Retinal pigment epithelial cell (primary cell): ENCODE results near the gene RPRM.
"Not testable (repeated sequence)": the region's sequence is repeated elsewhere in the genome, so short reads cannot be mapped to it uniquely, and the experiment has no call there.

ENCODE experiments used
- DNase-seq: peaks from one replicate; pipeline ENCODE4 v3.0.0-alpha.2; 2010; ENCODE audit warnings: low read depth
- H3K4me3 ChIP-seq: 2 replicates; pipeline ENCODE4 v1.5.1; 2011; ENCODE audit warnings: mild to moderate bottlenecking, low read length, control low read depth, moderate library complexity
- CTCF ChIP-seq: conservative IDR thresholded peaks from 2 replicates; pipeline ENCODE4 v1.5.1; 2011; ENCODE audit warnings: low read depth, low read length, control low read depth, inconsistent platforms

The RPRM gene

GRCh38 chr2:153461453-153461852, 17.1 kb downstream of the RPRM start:
- no peak for DNase-seq
- TF ChIP-seq CTCF, result no peak
- H3K4me3 ChIP-seq, result no peak overlapping the region

GRCh38 chr2:153455861-153456260, 22.7 kb downstream of the RPRM start:
- H3K4me3 ChIP-seq, result no peak overlapping the region
- DNase-seq, result no peak
- TF ChIP-seq CTCF, result no peak

GRCh38 chr2:153455403-153455802, 23.2 kb downstream of the RPRM start:
- H3K4me3 ChIP-seq, result no peak overlapping the region
- TF ChIP-seq CTCF, result no peak
- DNase-seq, result no peak

- no peak overlapping the region for H3K4me3 ChIP-seq
- DNase-seq, result no peak
- no peak for TF ChIP-seq CTCF
These were observed 27.0 kb downstream of the RPRM start for GRCh38 chr2:153451611-153452010.

GRCh38 chr2:153443106-153443505, 35.5 kb downstream of the RPRM start:
- no peak overlapping the region for H3K4me3 ChIP-seq
- no peak for DNase-seq
- TF ChIP-seq CTCF, result no peak

GRCh38 chr2:153442616-153443015, 35.9 kb downstream of the RPRM start:
- H3K4me3 ChIP-seq, DNase-seq: not testable (repeated sequence)

- H3K4me3 ChIP-seq, DNase-seq: not testable (repeated sequence)
These were observed 38.5 kb downstream of the RPRM start for GRCh38 chr2:153440090-153440489.

GRCh38 chr2:153433403-153433802, 45.2 kb downstream of the RPRM start:
- no peak for TF ChIP-seq CTCF
- H3K4me3 ChIP-seq, result no peak overlapping the region
- no peak for DNase-seq
